LNCAP (cell line): ENCODE measurements around the gene TMED1.
A peak's percentile ranks its signal among the peaks of the same experiment; 100 is the strongest.

Source experiments
- CTCF ChIP-seq: fragments of 450-650 bp; IDR thresholded peaks from 2 replicates; pipeline ENCODE4 v1.5.1; 2017; ENCODE audit warnings: mild to moderate bottlenecking

Gene TMED1

GRCh38 chr19:10868872-10869547 lies 33.0 kb upstream of the TMED1 start:
- TF ChIP-seq CTCF: no peak

GRCh38 chr19:10866495-10866894 lies 30.5 kb upstream of the TMED1 start:
- TF ChIP-seq CTCF: no peak

GRCh38 chr19:10864538-10864899 lies 28.5 kb upstream of the TMED1 start:
- TF ChIP-seq CTCF: peak; percentile 94

GRCh38 chr19:10863107-10863717 lies 27.2 kb upstream of the TMED1 start:
- TF ChIP-seq CTCF: no peak

GRCh38 chr19:10862561-10863106 lies 26.6 kb upstream of the TMED1 start:
- no peak for TF ChIP-seq CTCF

GRCh38 chr19:10861103-10861651 lies 25.2 kb upstream of the TMED1 start:
- peak; percentile 17; the same call in 1 of the 2 replicates for TF ChIP-seq CTCF

- TF ChIP-seq CTCF: peak; percentile 55
Observed at GRCh38 chr19:10858204-10858828, 22.3 kb upstream of the TMED1 start.
